ACC112 (cell line): ENCODE data around the gene POLRMT.

Source experiments
- H2AFZ ChIP-seq: fragments of 200-600 bp; sonication (generic); one replicate; pipeline ENCODE4 v1.6.0; 2017; ENCODE audit warnings: antibody characterized with exemption, low read length; ENCODE audit not compliant: unreplicated experiment
- H3K27ac ChIP-seq: fragments of 200-600 bp; sonication (generic); 2 replicates; pipeline ENCODE4 v1.5.1; 2014; ENCODE audit warnings: low read depth, mild to moderate bottlenecking, antibody characterized with exemption, low read length, moderate library complexity
- H3K27me3 ChIP-seq: fragments of 200-600 bp; sonication (generic); 2 replicates; pipeline ENCODE4 v1.6.1; 2014; ENCODE audit warnings: mild to moderate bottlenecking, antibody characterized with exemption, low read length, moderate library complexity, mixed read lengths; ENCODE audit not compliant: insufficient read depth
- H3K36me3 ChIP-seq: fragments of 200-600 bp; sonication (generic); 2 replicates; pipeline ENCODE4 v1.6.1; 2016; ENCODE audit warnings: mild to moderate bottlenecking, antibody characterized with exemption, low read length, moderate library complexity, mixed read lengths; ENCODE audit not compliant: insufficient read depth
- H3K4me1 ChIP-seq: fragments of 200-600 bp; sonication (generic); one replicate; pipeline ENCODE4 v1.6.1; 2016; ENCODE audit warnings: low read length, mixed read lengths; ENCODE audit not compliant: insufficient read depth, unreplicated experiment, control insufficient read depth
- H3K4me3 ChIP-seq: fragments of 200-600 bp; sonication (generic); 2 replicates; pipeline ENCODE4 v1.5.1; 2014; ENCODE audit warnings: mild to moderate bottlenecking, low read depth, low read length
- H3K79me2 ChIP-seq: fragments of 200-600 bp; sonication (generic); one replicate; pipeline ENCODE4 v1.6.0; 2016; ENCODE audit warnings: low read length; ENCODE audit not compliant: control insufficient read depth, unreplicated experiment, insufficient read depth

The POLRMT gene

GRCh38 chr19:652467-653389 is 19.4 kb upstream of the POLRMT start:
- H3K27me3 ChIP-seq: no peaks in the 10 kb centered on the region
- H3K4me3 ChIP-seq: no peak overlapping the region
- no peaks in the 10 kb centered on the region for H3K4me1 ChIP-seq
- H3K79me2 ChIP-seq: peaks cover 57% of the 10 kb centered on the region
- no peak overlapping the region for H2AFZ ChIP-seq
- H3K36me3 ChIP-seq: no peaks in the 10 kb centered on the region
- H3K27ac ChIP-seq: no peak overlapping the region

DNA sequence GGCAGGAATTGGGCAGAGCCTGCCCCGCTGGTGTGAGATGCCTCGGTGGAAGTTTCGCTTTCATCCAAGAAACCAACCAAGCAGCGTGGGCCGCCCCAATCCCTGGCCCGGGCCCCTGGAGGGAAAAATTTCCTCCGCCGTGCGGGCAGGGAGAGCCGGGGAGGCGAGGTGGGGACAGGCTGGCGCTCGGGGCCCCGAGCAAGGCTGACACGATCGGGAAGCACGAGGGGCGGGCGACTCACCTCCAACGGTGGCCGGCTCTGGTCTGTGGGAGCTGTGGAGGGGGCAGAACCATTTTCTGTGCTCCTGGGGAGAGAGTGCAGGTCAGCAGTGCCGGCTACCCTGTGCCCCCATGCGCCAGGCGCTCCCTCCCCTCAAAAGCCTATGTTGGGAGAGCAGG is 18.7 kb upstream of the POLRMT start:
- Histone ChIP-seq H3K4me1 (no peaks in the 10 kb centered on the region), H3K79me2 (peaks cover 49% of the 10 kb centered on the region), H3K27ac (no peak overlapping the region), H3K4me3 (no peak overlapping the region), H3K36me3 (no peaks in the 10 kb centered on the region), H3K27me3 (no peaks in the 10 kb centered on the region), H2AFZ (no peak overlapping the region)

DNA sequence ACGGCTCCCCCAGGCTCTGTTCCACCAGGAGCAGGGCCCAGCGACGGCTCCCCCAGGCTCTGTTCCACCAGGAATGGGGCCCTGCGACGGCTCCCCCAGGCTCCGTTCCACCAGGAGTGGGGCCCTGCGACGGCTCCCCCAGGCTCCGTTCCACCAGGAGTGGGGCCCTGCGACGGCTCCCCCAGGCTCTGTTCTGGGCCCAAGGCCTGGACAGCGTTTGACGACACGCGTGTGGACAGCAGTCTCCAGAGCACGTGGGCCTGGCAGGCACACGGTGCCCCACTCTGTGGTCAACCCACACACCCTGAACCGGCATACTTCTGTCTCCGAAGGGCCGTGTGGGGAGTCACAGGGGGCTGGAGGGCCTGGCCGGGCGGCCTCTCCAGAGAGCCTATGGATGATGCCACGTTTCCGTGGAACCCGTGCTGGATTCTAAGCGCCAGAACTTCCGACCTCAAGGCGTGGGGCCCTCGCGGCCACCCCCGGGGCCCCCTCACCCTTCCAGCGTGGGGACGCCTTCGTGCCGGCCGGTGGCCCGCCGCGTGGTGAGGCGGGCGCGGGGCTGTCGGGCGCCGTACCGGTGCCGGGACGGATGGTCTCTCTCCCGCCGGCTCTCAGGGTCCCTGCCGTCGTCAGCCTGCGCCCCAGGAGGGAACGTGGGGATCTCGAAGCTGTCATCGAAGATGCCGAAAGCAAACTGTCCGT is 17.9 kb upstream of the POLRMT start:
- no peak overlapping the region for H2AFZ ChIP-seq
- H3K36me3 ChIP-seq: no peaks in the 10 kb centered on the region
- H3K27ac ChIP-seq: no peak overlapping the region
- H3K79me2 ChIP-seq: peaks cover 42% of the 10 kb centered on the region
- H3K4me1 ChIP-seq: no peaks in the 10 kb centered on the region
- no peak overlapping the region for H3K4me3 ChIP-seq
- no peaks in the 10 kb centered on the region for H3K27me3 ChIP-seq

- Histone ChIP-seq H3K36me3 (no peaks in the 10 kb centered on the region), H3K27me3 (no peaks in the 10 kb centered on the region), H2AFZ (no peak overlapping the region), H3K79me2 (peaks cover 31% of the 10 kb centered on the region), H3K4me3 (no peak overlapping the region), H3K4me1 (no peaks in the 10 kb centered on the region), H3K27ac (no peak overlapping the region)
Observed at GRCh38 chr19:650121-650520, 16.8 kb upstream of the POLRMT start.

- Histone ChIP-seq H3K36me3 (no peaks in the 10 kb centered on the region), H3K27me3 (no peaks in the 10 kb centered on the region), H3K79me2 (peaks cover 26% of the 10 kb centered on the region), H2AFZ (no peak overlapping the region), H3K4me3 (no peak overlapping the region), H3K27ac (no peak overlapping the region), H3K4me1 (no peaks in the 10 kb centered on the region)
Observed at GRCh38 chr19:648904-649801, 15.8 kb upstream of the POLRMT start.

- Histone ChIP-seq H3K4me1 (no peaks in the 10 kb centered on the region), H3K27ac (no peak overlapping the region), H3K4me3 (no peak overlapping the region), H3K79me2 (peaks cover 17% of the 10 kb centered on the region), H3K27me3 (no peaks in the 10 kb centered on the region), H2AFZ (no peak overlapping the region), H3K36me3 (no peaks in the 10 kb centered on the region)
Observed at GRCh38 chr19:648305-648704, 15.0 kb upstream of the POLRMT start.

- H3K36me3 ChIP-seq: no peaks in the 10 kb centered on the region
- no peak overlapping the region for H2AFZ ChIP-seq
- H3K4me1 ChIP-seq: no peaks in the 10 kb centered on the region
- no peaks in the 10 kb centered on the region for H3K27me3 ChIP-seq
- peaks cover 12% of the 10 kb centered on the region for H3K79me2 ChIP-seq
- H3K4me3 ChIP-seq: no peak overlapping the region
- no peak overlapping the region for H3K27ac ChIP-seq
Observed at GRCh38 chr19:647566-648284, 14.4 kb upstream of the POLRMT start.

DNA sequence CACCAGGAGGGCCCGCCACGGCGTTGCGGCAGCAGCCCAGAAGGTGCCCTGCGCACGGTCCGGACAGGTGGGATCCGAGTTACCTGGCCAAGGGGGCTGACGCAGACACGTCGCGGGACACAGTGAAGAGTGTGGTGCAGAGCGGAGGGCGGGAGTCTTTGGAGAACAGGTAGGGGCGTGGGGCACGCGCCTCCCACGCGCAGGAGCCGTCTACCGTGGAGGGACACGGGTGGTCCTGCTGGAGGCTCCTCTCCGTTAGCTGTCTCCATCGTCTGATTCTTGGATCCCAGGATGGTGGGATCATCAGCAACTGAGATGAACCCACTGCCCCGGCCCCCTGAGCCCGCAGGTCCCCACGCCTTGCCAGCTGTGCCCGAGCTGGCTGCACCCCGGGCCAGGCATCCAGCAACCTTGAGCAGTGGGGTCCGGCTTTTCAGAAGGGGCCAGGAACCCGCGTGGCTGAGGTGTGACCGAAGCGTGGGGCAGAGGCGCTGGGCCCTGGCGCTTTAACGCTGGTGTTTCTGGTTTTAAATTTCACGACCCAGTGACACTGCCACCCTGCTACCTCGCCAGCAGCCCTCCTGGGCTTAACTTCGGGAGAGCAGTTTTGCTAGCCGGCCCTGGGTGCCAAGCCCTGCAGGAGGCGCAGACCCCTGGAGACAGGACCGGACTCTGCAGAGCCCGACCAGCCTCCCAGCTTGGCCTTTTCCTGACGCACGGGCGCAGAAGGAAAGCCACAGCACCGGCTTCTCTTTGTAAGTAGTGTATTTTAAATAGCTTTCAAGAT is 13.6 kb upstream of the POLRMT start:
- Histone ChIP-seq H3K27me3 (no peaks in the 10 kb centered on the region), H3K27ac (no peak overlapping the region), H3K36me3 (no peaks in the 10 kb centered on the region), H2AFZ (no peak overlapping the region), H3K79me2 (peaks cover 6% of the 10 kb centered on the region), H3K4me1 (no peaks in the 10 kb centered on the region), H3K4me3 (no peak overlapping the region)

GRCh38 chr19:645912-646778 is 12.8 kb upstream of the POLRMT start:
- Histone ChIP-seq H2AFZ (no peak overlapping the region), H3K4me3 (no peak overlapping the region), H3K4me1 (no peaks in the 10 kb centered on the region), H3K79me2 (no peaks in the 10 kb centered on the region), H3K36me3 (no peaks in the 10 kb centered on the region), H3K27me3 (no peaks in the 10 kb centered on the region), H3K27ac (no peak overlapping the region)
